GM06990 (cell line): ENCODE measurements around the gene NPAS3.

Experiments used
- DNase-seq: peaks from one replicate; pipeline ENCODE4 v3.0.0-alpha.2; 2011; ENCODE audit not compliant: insufficient read length; ENCODE audit errors: extremely low read depth
- H3K27me3 ChIP-seq: replicated peaks from 2 replicates; pipeline ENCODE4 v1.6.0; 2011; ENCODE audit warnings: low read length; ENCODE audit not compliant: control insufficient read depth, insufficient read depth
- H3K36me3 ChIP-seq: 2 replicates; pipeline ENCODE4 v1.5.1; 2011; ENCODE audit warnings: low read length; ENCODE audit not compliant: control insufficient read depth, insufficient read depth
- H3K4me3 ChIP-seq: replicated peaks from 2 replicates; pipeline ENCODE4 v1.5.1; 2011; ENCODE audit warnings: low read depth, mild to moderate bottlenecking, control low read depth, low read length
- TF ChIP-seq, protein P1 (sequence below): IDR thresholded peaks from 2 replicates; pipeline ENCODE4 v1.5.1; 2011; ENCODE audit warnings: low read length, control low read depth, mild to moderate bottlenecking, inconsistent platforms; ENCODE audit not compliant: insufficient read depth, poor library complexity, severe bottlenecking

Gene NPAS3

DNA sequence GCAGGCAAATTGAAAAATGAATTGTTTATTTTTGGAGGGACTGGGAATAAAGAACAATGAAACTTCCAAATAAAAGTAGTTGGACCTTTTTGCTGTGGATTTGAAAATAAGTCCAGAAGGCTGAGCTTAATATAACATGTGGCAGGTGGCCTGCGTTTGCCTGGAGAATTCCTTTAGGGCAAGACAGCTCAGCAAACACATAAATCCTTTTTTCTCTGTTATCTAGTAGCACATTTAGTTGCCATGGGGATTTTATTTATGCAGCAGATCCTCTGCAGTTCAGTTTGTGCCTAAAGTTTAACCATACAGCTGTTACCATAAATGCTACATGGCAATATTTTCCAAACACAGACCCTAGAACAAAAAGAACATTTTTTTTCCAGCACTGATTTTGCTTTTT is 180.0 kb downstream of the NPAS3 start:
- TF ChIP-seq, protein P1, sequence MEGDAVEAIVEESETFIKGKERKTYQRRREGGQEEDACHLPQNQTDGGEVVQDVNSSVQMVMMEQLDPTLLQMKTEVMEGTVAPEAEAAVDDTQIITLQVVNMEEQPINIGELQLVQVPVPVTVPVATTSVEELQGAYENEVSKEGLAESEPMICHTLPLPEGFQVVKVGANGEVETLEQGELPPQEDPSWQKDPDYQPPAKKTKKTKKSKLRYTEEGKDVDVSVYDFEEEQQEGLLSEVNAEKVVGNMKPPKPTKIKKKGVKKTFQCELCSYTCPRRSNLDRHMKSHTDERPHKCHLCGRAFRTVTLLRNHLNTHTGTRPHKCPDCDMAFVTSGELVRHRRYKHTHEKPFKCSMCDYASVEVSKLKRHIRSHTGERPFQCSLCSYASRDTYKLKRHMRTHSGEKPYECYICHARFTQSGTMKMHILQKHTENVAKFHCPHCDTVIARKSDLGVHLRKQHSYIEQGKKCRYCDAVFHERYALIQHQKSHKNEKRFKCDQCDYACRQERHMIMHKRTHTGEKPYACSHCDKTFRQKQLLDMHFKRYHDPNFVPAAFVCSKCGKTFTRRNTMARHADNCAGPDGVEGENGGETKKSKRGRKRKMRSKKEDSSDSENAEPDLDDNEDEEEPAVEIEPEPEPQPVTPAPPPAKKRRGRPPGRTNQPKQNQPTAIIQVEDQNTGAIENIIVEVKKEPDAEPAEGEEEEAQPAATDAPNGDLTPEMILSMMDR: no peak

DNA sequence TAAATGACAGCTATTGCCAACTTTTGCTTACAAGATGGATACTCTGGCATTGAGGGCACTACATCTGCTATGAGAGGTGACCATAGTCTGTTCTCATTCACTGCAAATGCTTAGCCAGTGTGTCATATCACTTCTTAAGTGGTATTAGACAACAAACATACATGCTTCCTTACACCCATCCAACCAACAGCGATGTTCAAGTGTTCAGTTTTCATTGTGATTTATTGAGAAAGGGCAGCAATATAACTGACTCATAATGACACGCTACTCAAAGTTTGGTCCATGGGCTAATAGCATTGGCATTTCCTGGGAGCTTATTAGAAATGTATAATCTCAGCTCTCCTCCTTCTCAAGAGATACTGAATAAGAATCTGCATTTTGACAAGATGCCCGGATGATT is 181.7 kb downstream of the NPAS3 start:
- Histone ChIP-seq H3K4me3 (no peak overlapping the region), H3K36me3 (no peaks in the 10 kb centered on the region), H3K27me3 (no peaks in the 10 kb centered on the region)
- TF ChIP-seq, protein P1: no peak
- DNase-seq: no peak

More for the DNA sequence above, 180.0 kb downstream of the NPAS3 start:
- no peak for DNase-seq
- no peaks in the 10 kb centered on the region for H3K27me3 ChIP-seq
- no peaks in the 10 kb centered on the region for H3K36me3 ChIP-seq
- H3K4me3 ChIP-seq: no peak overlapping the region

DNA sequence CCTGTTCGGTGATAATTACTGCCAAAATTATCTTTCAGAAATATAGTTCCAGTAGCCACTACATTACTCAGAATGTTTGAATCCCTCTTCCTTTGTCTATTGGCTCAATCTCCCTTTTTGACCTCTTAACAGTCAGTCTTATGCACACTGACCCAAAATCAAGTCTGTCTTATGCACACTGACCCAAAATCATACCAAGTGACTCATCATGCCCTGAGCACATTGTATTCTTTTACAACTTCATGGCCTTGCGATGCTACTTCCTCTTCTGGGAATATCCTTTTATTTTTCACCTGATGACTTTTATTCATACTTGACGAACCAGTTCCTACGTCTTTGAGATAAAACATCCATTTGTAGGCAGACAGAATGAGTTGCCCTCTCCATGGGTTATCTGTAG is 182.3 kb downstream of the NPAS3 start:
- H3K36me3 ChIP-seq: no peaks in the 10 kb centered on the region
- no peak overlapping the region for H3K4me3 ChIP-seq
- TF ChIP-seq, protein P1: no peak
- DNase-seq: no peak
- no peaks in the 10 kb centered on the region for H3K27me3 ChIP-seq

DNA sequence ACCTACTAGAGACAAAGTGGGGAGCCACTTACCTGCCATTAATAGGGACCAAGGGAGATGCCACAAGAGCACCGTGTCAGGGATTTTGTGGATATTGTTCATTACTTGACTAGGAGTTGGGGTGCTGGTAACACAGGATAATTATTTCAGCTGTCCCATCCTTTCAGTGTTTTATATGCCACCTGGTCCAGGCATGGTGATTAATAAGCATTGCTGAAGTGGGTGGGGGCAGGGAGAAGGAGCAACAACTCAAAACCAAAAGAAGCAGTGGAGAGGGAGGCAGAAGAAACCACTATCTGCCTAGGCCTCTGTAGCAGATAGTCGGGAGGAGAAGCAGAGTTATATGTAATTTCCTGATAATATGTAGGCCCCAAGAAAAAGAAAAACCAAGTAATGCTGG is 184.6 kb downstream of the NPAS3 start:
- Histone ChIP-seq H3K36me3 (no peaks in the 10 kb centered on the region), H3K27me3 (no peaks in the 10 kb centered on the region), H3K4me3 (no peak overlapping the region)
- TF ChIP-seq, protein P1: no peak
- DNase-seq: no peak

DNA sequence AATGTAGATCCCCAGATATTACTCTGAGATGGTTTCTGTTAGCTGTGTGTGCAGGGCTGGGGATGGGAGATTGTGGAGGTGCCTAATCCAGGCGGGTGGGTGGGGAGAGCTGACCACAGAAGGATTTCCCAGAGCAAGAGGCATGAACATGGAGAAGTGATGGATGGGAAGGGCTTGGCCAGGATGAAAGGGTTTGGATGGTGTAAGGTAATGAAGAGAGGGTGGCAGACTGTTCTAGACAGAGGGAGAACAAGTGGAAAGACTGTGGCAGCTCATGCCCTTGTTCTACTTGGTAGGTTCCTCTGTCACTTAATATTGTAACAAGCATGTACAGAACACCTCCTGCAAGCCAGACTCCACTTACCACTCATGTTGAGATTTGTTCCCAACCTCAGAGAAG is 187.8 kb downstream of the NPAS3 start:
- no peak for DNase-seq
- no peak overlapping the region for H3K4me3 ChIP-seq
- H3K36me3 ChIP-seq: no peaks in the 10 kb centered on the region
- H3K27me3 ChIP-seq: no peaks in the 10 kb centered on the region
- TF ChIP-seq, protein P1: no peak

DNA sequence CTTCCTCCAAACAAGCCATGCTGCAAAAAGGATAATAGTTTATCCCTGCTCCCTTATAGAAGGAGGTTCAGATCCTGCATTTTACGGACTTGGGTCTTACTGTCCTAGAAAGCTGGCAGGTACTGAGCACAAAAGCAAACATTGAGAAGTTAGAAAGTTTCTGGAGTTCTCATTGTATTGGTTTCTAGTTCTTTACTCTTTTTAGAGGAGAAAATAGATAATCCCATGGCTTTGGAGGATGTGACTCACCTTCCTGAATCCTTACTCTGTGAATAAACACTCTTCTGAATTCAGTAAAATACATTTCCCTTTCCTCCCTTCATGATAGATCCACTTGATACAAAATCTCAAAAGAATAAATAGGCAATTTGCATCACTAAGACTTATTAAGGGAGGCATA is 188.9 kb downstream of the NPAS3 start:
- no peak overlapping the region for H3K4me3 ChIP-seq
- H3K27me3 ChIP-seq: no peaks in the 10 kb centered on the region
- TF ChIP-seq, protein P1: no peak
- no peak for DNase-seq
- no peaks in the 10 kb centered on the region for H3K36me3 ChIP-seq
